Hepatocyte (in vitro differentiated cells): ENCODE measurements around the gene NDUFV1. TPM values are rescaled to one million over a fixed set of nuclear protein-coding genes. Genes with fewer than 3 reads are reported as not detected.

Source experiments
- DNase-seq: peaks from one replicate; pipeline ENCODE4 v3.0.0-alpha.2; 2016; ENCODE audit warnings: low spot score
- H2AFZ ChIP-seq: fragments of 200-600 bp; sonication (generic); 2 replicates; pipeline ENCODE4 v1.6.0; 2016; ENCODE audit warnings: antibody characterized with exemption, mild to moderate bottlenecking
- H3K27ac ChIP-seq: fragments of 200-600 bp; sonication (generic); 2 replicates; pipeline ENCODE4 v1.5.1; 2016; ENCODE audit warnings: mild to moderate bottlenecking
- H3K27me3 ChIP-seq: fragments of 200-600 bp; sonication (generic); 2 replicates; pipeline ENCODE4 v1.6.1; 2016
- H3K36me3 ChIP-seq: fragments of 200-600 bp; sonication (generic); replicated peaks from 2 replicates; pipeline ENCODE4 v1.5.1; 2016; ENCODE audit warnings: low read depth; ENCODE audit not compliant: insufficient read depth
- H3K4me1 ChIP-seq: fragments of 200-600 bp; sonication (generic); 2 replicates; pipeline ENCODE4 v1.5.1; 2016; ENCODE audit warnings: mild to moderate bottlenecking, moderate library complexity; ENCODE audit not compliant: insufficient read depth
- H3K4me2 ChIP-seq: fragments of 200-600 bp; sonication (generic); 2 replicates; pipeline ENCODE4 v1.6.0; 2016
- H3K4me3 ChIP-seq: fragments of 200-600 bp; sonication (generic); 2 replicates; pipeline ENCODE4 v1.5.1; 2016; ENCODE audit warnings: mild to moderate bottlenecking
- H3K79me2 ChIP-seq: fragments of 200-600 bp; sonication (generic); 2 replicates; pipeline ENCODE4 v1.6.0; 2017; ENCODE audit warnings: mild to moderate bottlenecking
- H3K9me2 ChIP-seq: fragments of 200-600 bp; sonication (generic); replicated peaks from 2 replicates; pipeline ENCODE4 v1.6.0; 2017; ENCODE audit warnings: mild to moderate bottlenecking; ENCODE audit not compliant: insufficient read depth
- H3K9me3 ChIP-seq: fragments of 200-600 bp; sonication (generic); 2 replicates; pipeline ENCODE4 v1.5.1; 2016; ENCODE audit warnings: low read depth, mild to moderate bottlenecking
- H4K20me1 ChIP-seq: fragments of 200-600 bp; sonication (generic); 2 replicates; pipeline ENCODE4 v1.6.0; 2016; ENCODE audit warnings: mild to moderate bottlenecking; ENCODE audit not compliant: insufficient read depth, poor library complexity, severe bottlenecking
- EZH2 ChIP-seq: fragments of 200-600 bp; sonication (generic); IDR thresholded peaks from 2 replicates; pipeline ENCODE4 v1.6.1; 2016; ENCODE audit warnings: antibody characterized with exemption, mild to moderate bottlenecking, borderline replicate concordance
- EZH2phosphoT487 ChIP-seq: fragments of 200-600 bp; sonication (generic); IDR thresholded peaks from one replicate; pipeline ENCODE4 v1.6.1; 2018; ENCODE audit warnings: antibody characterized with exemption, mild to moderate bottlenecking, low read depth, moderate library complexity; ENCODE audit not compliant: unreplicated experiment, severe bottlenecking
- WGBS: methylation state at CpG from one replicate; pipeline ENCODE4 v1.1.6; 2016; ENCODE audit warnings: low lambda C conversion rate; ENCODE audit errors: missing lambda C conversion rate; 5-methylcytosine and 5-hydroxymethylcytosine counted together
- polyA plus RNA-seq: library from polyadenylated mRNA; unstranded; fragments of >200 nt; fragmentation: Nextera tagmentation; extraction: Ambion mirVana; gene quantifications from 2 replicates; pipeline ENCODE4 v1.2.1, GENCODE V29; 2016
- total RNA-seq: library from RNA; depleted of rRNA; stranded (reverse); fragments of >200 nt; gene quantifications from 2 replicates; pipeline ENCODE4 v1.2.3, GENCODE V29; 2014
- TF ChIP-seq, protein P1 (sequence below): fragments of 200-600 bp; sonication (generic); IDR thresholded peaks from 2 replicates; pipeline ENCODE4 v1.5.1; 2016; ENCODE audit warnings: antibody characterized with exemption, mild to moderate bottlenecking; ENCODE audit not compliant: poor library complexity

NDUFV1 gene
- total and polyA plus RNA-seq, 2 experiments from 2014 or later = 194 to 226 TPM

GRCh38 chr11:67572305-67572704, 34.4 kb upstream of the NDUFV1 start:
- Histone ChIP-seq H4K20me1 (no peaks in the 10 kb centered on the region), H3K4me2 (no peak overlapping the region), H3K9me2 (no peaks in the 10 kb centered on the region), H3K4me3 (no peak overlapping the region), H2AFZ (no peak overlapping the region), H3K79me2 (no peaks in the 10 kb centered on the region), H3K36me3 (no peaks in the 10 kb centered on the region), H3K27ac (peak overlapping the region; percentile 60), H3K4me1 (no peaks in the 10 kb centered on the region), H3K9me3 (no peaks in the 10 kb centered on the region), H3K27me3 (no peaks in the 10 kb centered on the region)
- TF ChIP-seq EZH2 = no peak
- TF ChIP-seq, protein P1, sequence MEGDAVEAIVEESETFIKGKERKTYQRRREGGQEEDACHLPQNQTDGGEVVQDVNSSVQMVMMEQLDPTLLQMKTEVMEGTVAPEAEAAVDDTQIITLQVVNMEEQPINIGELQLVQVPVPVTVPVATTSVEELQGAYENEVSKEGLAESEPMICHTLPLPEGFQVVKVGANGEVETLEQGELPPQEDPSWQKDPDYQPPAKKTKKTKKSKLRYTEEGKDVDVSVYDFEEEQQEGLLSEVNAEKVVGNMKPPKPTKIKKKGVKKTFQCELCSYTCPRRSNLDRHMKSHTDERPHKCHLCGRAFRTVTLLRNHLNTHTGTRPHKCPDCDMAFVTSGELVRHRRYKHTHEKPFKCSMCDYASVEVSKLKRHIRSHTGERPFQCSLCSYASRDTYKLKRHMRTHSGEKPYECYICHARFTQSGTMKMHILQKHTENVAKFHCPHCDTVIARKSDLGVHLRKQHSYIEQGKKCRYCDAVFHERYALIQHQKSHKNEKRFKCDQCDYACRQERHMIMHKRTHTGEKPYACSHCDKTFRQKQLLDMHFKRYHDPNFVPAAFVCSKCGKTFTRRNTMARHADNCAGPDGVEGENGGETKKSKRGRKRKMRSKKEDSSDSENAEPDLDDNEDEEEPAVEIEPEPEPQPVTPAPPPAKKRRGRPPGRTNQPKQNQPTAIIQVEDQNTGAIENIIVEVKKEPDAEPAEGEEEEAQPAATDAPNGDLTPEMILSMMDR = no peak
- TF ChIP-seq EZH2phosphoT487 = no peak
- no peak for DNase-seq
- 38% methylated on average over 5 of the region's 5 CpGs for WGBS

- no peak overlapping the region for H2AFZ ChIP-seq
- peak; percentile 84 for DNase-seq
- no peaks in the 10 kb centered on the region for H3K36me3 ChIP-seq
- H3K27ac ChIP-seq = peak overlapping the region; percentile 60
- no peak overlapping the region for H3K4me3 ChIP-seq
- H3K4me1 ChIP-seq = no peaks in the 10 kb centered on the region
- H3K9me3 ChIP-seq = no peaks in the 10 kb centered on the region
- WGBS = 51% methylated on average over 21 of the region's 21 CpGs
- H3K27me3 ChIP-seq = no peaks in the 10 kb centered on the region
- no peak overlapping the region for H3K4me2 ChIP-seq
- H4K20me1 ChIP-seq = no peaks in the 10 kb centered on the region
- no peak for TF ChIP-seq EZH2phosphoT487
- TF ChIP-seq, protein P1 = peak; percentile 76
- H3K79me2 ChIP-seq = no peaks in the 10 kb centered on the region
- H3K9me2 ChIP-seq = no peaks in the 10 kb centered on the region
These were observed 33.9 kb upstream of the NDUFV1 start for GRCh38 chr11:67572747-67573419.

DNA sequence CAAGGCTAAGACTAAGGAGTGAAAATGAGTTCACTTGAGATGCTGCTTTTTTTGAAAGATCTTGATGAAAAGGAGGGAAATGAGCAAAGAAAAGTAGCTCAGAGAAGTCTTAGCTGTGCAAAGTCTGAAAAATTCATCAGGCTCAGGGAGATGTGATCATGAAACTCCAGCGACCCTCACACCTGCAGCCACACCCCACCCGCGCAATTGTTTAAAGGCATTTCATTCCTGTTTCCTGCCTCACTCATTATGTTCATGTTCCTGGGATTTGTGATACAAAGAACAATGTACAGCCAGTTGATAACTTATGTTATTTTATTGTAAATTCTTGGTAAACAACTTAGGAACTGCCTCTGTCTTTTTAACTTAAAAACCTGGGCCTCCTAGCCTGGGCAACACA, 31.8 kb upstream of the NDUFV1 start:
- Histone ChIP-seq H2AFZ (no peak overlapping the region), H3K4me2 (no peak overlapping the region), H4K20me1 (no peaks in the 10 kb centered on the region), H3K9me3 (no peaks in the 10 kb centered on the region), H3K27ac (no peak overlapping the region), H3K4me1 (peaks cover 6% of the 10 kb centered on the region), H3K36me3 (no peaks in the 10 kb centered on the region), H3K9me2 (no peaks in the 10 kb centered on the region), H3K27me3 (no peaks in the 10 kb centered on the region), H3K79me2 (no peaks in the 10 kb centered on the region), H3K4me3 (no peak overlapping the region)
- WGBS = 76% methylated on average over 3 of the region's 3 CpGs
- DNase-seq = no peak
- TF ChIP-seq EZH2 = no peak
- TF ChIP-seq, protein P1 = no peak
- TF ChIP-seq EZH2phosphoT487 = no peak
